Adrenal gland (tissue), 5 donors: ENCODE results near the gene HTRA3.

Source experiments
- CTCF ChIP-seq, 6 experiments: fragments of 450-650 bp in 4 of 6; fragments of 200-600 bp in 2 of 6; sonication (generic) in 1 of 6; IDR thresholded peaks; 1 replicate in 5 of 6; 2 replicates in 1 of 6; pipeline versions ENCODE4 v1.5.1 to v1.8.0; 2016 to 2021; ENCODE audit warnings: antibody characterized with exemption in 6 of 6, mild to moderate bottlenecking in 2 of 6, moderate library complexity in 1 of 6
- POLR2A ChIP-seq, 2 donors: fragments of 450-650 bp; IDR thresholded peaks; one replicate each; pipeline ENCODE4 v1.6.1; 2017; ENCODE audit warnings: antibody characterized with exemption in 2 of 2, mild to moderate bottlenecking in 2 of 2, moderate library complexity in 1 of 2
- donor health status: DM: no; HTN: no; CAD: no.

GRCh38 chr4:8221985-8222384, 47.6 kb upstream of the HTRA3 start:
- TF ChIP-seq CTCF (IDR thresholded peaks at IDR 0.05) (no peak), POLR2A (IDR thresholded peaks at IDR 0.05) (no peak)
